OCI-LY3 (cell line): ENCODE results near the gene SPG7.
A peak's percentile ranks its signal among the peaks of the same experiment; 100 is the strongest.

Experiments
- H2AFZ ChIP-seq: fragments of 200-600, 300-600 bp; shearing (Covaris generic); 2 replicates; pipeline ENCODE4 v1.6.0; 2014; ENCODE audit warnings: antibody characterized with exemption, low read depth, low read length
- H3K27ac ChIP-seq: fragments of 200-600, 300-600 bp; sonication (generic); 2 replicates; pipeline ENCODE4 v1.5.1; 2014; ENCODE audit warnings: mild to moderate bottlenecking, low read length, moderate library complexity, mixed read lengths
- H3K27me3 ChIP-seq: fragments of 200-600, 300-600 bp; sonication (generic); 2 replicates; pipeline ENCODE4 v1.6.1; 2014; ENCODE audit warnings: low read depth, low read length, mixed read lengths
- H3K36me3 ChIP-seq: fragments of 200-600, 300-600 bp; sonication (generic); replicated peaks from 2 replicates; pipeline ENCODE3; 2014; ENCODE audit warnings: low read depth, low read length, mixed read lengths
- H3K4me1 ChIP-seq: fragments of 300-600, 200-600 bp; sonication (generic); 2 replicates; pipeline ENCODE4 v1.6.1; 2014; ENCODE audit warnings: low read length, mixed read lengths
- H3K4me2 ChIP-seq: fragments of 200-600, 300-600 bp; sonication (generic); 2 replicates; pipeline ENCODE4 v1.6.1; 2014; ENCODE audit warnings: low read length, mixed read lengths
- H3K4me3 ChIP-seq: fragments of 300-600, 200-600 bp; sonication (generic); 2 replicates; pipeline ENCODE4 v1.5.1; 2014; ENCODE audit warnings: antibody characterized with exemption, mild to moderate bottlenecking, low read length, moderate library complexity
- H3K79me2 ChIP-seq: fragments of 300-600, 200-600 bp; shearing (Covaris generic); 2 replicates; pipeline ENCODE4 v1.6.1; 2014; ENCODE audit warnings: mild to moderate bottlenecking, low read length, mixed read lengths
- H3K9ac ChIP-seq: fragments of 300-600, 200-600 bp; shearing (Covaris generic); 2 replicates; pipeline ENCODE4 v1.6.0; 2014; ENCODE audit warnings: mild to moderate bottlenecking, low read length, moderate library complexity
- H3K9me3 ChIP-seq: fragments of 200-600, 300-600 bp; shearing (Covaris generic); 2 replicates; pipeline ENCODE4 v1.6.1; 2014; ENCODE audit warnings: low read length, mixed read lengths; ENCODE audit not compliant: insufficient read depth
- H4K20me1 ChIP-seq: fragments of 200-600, 300-600 bp; sonication (generic); 2 replicates; pipeline ENCODE4 v1.6.1; 2016; ENCODE audit warnings: low read length, mixed read lengths; ENCODE audit not compliant: insufficient read depth
- CTCF ChIP-seq: fragments of 200-600, 300-600 bp; sonication (generic); IDR thresholded peaks from 2 replicates; pipeline ENCODE4 v1.5.1; 2014; ENCODE audit warnings: antibody characterized with exemption, low read length, low read depth
- EZH2phosphoT487 ChIP-seq: fragments of 200-600 bp; shearing (Covaris generic); IDR thresholded peaks from 2 replicates; pipeline ENCODE4 v1.6.1; 2018; ENCODE audit warnings: antibody characterized with exemption, mixed run types, low read depth

The SPG7 gene

GRCh38 chr16:89555265-89555664 is 47.1 kb downstream of the SPG7 start:
- Histone ChIP-seq H4K20me1 (no peaks in the 10 kb centered on the region), H3K79me2 (no peaks in the 10 kb centered on the region; the same call in 1 of the 2 replicates), H3K4me1 (no peaks in the 10 kb centered on the region), H3K4me3 (no peak overlapping the region), H3K36me3 (peaks cover 8% of the 10 kb centered on the region), H3K27me3 (no peaks in the 10 kb centered on the region), H3K9ac (no peak overlapping the region), H3K27ac (no peak overlapping the region), H3K4me2 (no peak overlapping the region), H3K9me3 (no peaks in the 10 kb centered on the region), H2AFZ (no peak overlapping the region)
- TF ChIP-seq CTCF (no peak), EZH2phosphoT487 (no peak)

DNA sequence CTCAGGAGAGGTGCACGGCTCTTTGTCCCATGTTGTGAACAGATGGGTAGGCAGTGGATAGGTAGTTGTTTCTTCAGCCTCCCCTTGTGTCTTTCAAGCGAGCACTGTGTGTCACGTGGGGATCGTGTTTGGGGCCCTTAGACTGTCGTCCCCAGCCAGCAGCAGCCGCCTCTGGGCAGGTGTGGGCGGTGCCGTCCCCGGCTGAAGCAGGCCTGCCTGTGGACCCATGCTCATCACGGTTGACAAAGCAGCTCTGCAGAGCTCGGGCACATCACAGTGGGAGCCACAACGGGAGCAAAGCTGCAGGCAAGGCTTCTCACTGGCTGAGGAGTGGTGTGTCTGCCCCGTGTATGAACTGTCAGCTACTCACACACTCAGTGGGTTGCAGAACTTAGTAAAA is 47.6 kb downstream of the SPG7 start:
- Histone ChIP-seq H3K4me2 (no peak overlapping the region), H3K27ac (no peak overlapping the region), H3K36me3 (peaks cover 8% of the 10 kb centered on the region)

DNA sequence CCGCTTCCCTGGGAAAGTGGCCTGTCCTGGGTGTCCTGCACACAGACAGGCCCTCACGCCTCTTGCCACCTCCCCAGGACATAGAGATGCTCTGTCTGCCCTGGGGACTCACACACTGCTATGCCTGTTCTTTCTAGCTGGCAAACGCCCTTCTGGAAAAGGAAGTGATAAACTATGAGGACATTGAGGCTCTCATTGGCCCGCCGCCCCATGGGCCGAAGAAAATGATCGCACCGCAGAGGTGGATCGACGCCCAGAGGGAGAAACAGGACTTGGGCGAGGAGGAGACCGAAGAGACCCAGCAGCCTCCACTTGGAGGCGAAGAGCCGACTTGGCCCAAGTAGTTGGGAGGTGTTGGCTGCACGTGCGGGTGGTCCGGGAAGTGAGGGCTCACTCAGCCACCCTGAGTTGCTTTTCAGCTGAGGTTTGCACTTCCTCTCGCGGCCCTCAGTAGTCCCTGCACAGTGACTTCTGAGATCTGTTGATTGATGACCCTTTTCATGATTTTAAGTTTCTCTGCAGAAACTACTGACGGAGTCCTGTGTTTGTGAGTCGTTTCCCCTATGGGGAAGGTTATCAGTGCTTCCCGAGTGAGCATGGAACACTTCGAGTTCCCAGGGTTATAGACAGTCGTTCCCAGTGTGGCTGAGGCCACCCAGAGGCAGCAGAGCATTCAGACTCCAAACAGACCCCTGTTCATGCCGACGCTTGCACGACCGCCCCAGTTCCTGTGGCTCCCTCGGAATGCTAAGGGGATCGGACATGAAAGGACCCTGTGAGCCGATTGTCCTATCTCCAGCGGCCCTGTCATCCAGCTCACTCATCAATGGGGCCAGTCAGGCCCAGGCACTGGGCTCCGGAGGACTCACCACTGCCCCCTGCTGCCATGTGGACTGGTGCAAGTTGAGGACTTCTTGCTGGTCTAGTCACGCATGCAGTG is 48.8 kb downstream of the SPG7 start:
- Histone ChIP-seq H3K4me2 (no peak overlapping the region), H3K36me3 (peaks cover 15% of the 10 kb centered on the region), H3K79me2 (peaks cover 16% of the 10 kb centered on the region), H3K9ac (no peak overlapping the region), H4K20me1 (peaks cover 10% of the 10 kb centered on the region), H3K27ac (no peak overlapping the region), H3K27me3 (no peaks in the 10 kb centered on the region), H2AFZ (no peak overlapping the region), H3K4me1 (peaks cover 5% of the 10 kb centered on the region), H3K4me3 (no peak overlapping the region), H3K9me3 (no peaks in the 10 kb centered on the region)
- TF ChIP-seq EZH2phosphoT487, result no peak
- peak; percentile 75 for TF ChIP-seq CTCF

More for the DNA sequence above, 47.6 kb downstream of the SPG7 start:
- Histone ChIP-seq H4K20me1 (no peaks in the 10 kb centered on the region), H2AFZ (no peak overlapping the region), H3K9ac (no peak overlapping the region), H3K79me2 (peaks cover 3% of the 10 kb centered on the region), H3K4me3 (no peak overlapping the region), H3K27me3 (no peaks in the 10 kb centered on the region), H3K9me3 (no peaks in the 10 kb centered on the region), H3K4me1 (no peaks in the 10 kb centered on the region)
- TF ChIP-seq EZH2phosphoT487, result no peak
- no peak for TF ChIP-seq CTCF

GRCh38 chr16:89557690-89558490 is 49.7 kb downstream of the SPG7 start:
- no peak overlapping the region for H3K9ac ChIP-seq
- H3K36me3 ChIP-seq, result peaks cover 23% of the 10 kb centered on the region
- H3K4me2 ChIP-seq, result no peak overlapping the region
- TF ChIP-seq CTCF (no peak), EZH2phosphoT487 (no peak)
- H3K4me3 ChIP-seq, result no peak overlapping the region
- no peaks in the 10 kb centered on the region for H3K27me3 ChIP-seq
- H2AFZ ChIP-seq, result no peak overlapping the region
- peaks cover 24% of the 10 kb centered on the region for H3K79me2 ChIP-seq
- H3K4me1 ChIP-seq, result peaks cover 13% of the 10 kb centered on the region
- H4K20me1 ChIP-seq, result peaks cover 18% of the 10 kb centered on the region
- no peaks in the 10 kb centered on the region for H3K9me3 ChIP-seq
- no peak overlapping the region for H3K27ac ChIP-seq
